Neuronal stem cell (in vitro differentiated cells): Measurements from ENCODE around the gene ADPGK.

Experiments used
- DNase-seq: peaks from one replicate; pipeline ENCODE4 v3.0.0-alpha.2; 2013; ENCODE audit warnings: low spot score
- H2AFZ ChIP-seq: one replicate; pipeline ENCODE4 v1.6.1; 2013; ENCODE audit warnings: mild to moderate bottlenecking, low read length, inconsistent platforms
- H2AK5ac ChIP-seq: 2 replicates; pipeline ENCODE4 v1.6.1; 2013; ENCODE audit warnings: low read depth, mild to moderate bottlenecking, inconsistent platforms, low read length, moderate library complexity, mixed read lengths
- H2BK120ac ChIP-seq: 2 replicates; pipeline ENCODE4 v1.6.1; 2013; ENCODE audit warnings: low read depth, mild to moderate bottlenecking, inconsistent platforms, low read length, moderate library complexity, mixed read lengths
- H2BK12ac ChIP-seq: one replicate; pipeline ENCODE4 v1.6.1; 2013; ENCODE audit warnings: low read length, inconsistent platforms
- H2BK15ac ChIP-seq: 2 replicates; pipeline ENCODE4 v1.6.1; 2013; ENCODE audit warnings: mild to moderate bottlenecking, low read length, inconsistent platforms, mixed read lengths
- H2BK5ac ChIP-seq: one replicate; pipeline ENCODE4 v1.6.1; 2013; ENCODE audit warnings: inconsistent platforms, mild to moderate bottlenecking, low read length, moderate library complexity
- H3K14ac ChIP-seq: one replicate; pipeline ENCODE4 v1.6.1; 2013; ENCODE audit warnings: low read length, inconsistent platforms
- H3K18ac ChIP-seq: 2 replicates; pipeline ENCODE4 v1.6.1; 2013; ENCODE audit warnings: low read length, inconsistent platforms
- H3K23ac ChIP-seq: 2 replicates; pipeline ENCODE4 v1.6.1; 2013; ENCODE audit warnings: low read depth, mild to moderate bottlenecking, mixed read lengths, low read length, inconsistent platforms; ENCODE audit not compliant: poor library complexity
- H3K27ac ChIP-seq: replicated peaks from 3 replicates; pipeline ENCODE4 v1.5.1; 2013; ENCODE audit warnings: low read length, inconsistent platforms
- H3K27me3 ChIP-seq, 3 experiments: 2 replicates each; pipeline ENCODE4 v1.6.1; 2013; ENCODE audit warnings: low read length in 3 of 3, mild to moderate bottlenecking in 2 of 3, inconsistent platforms in 1 of 3, low read depth in 1 of 3, mixed read lengths in 1 of 3, moderate library complexity in 1 of 3; ENCODE audit not compliant: control insufficient read depth in 3 of 3, insufficient read depth in 3 of 3
- H3K36me3 ChIP-seq, 2 donors: replicated peaks in 1 of 2; 2 replicates each; pipeline ENCODE4 v1.6.1; 2013; ENCODE audit warnings: low read length in 2 of 2; ENCODE audit not compliant: control insufficient read depth in 2 of 2, insufficient read depth in 2 of 2
- H3K4ac ChIP-seq: 2 replicates; pipeline ENCODE4 v1.6.1; 2013; ENCODE audit warnings: inconsistent platforms, mild to moderate bottlenecking, low read length, moderate library complexity
- H3K4me1 ChIP-seq, 2 donors: 1 replicate in 1 of 2; 2 replicates in 1 of 2; pipeline ENCODE4 v1.6.1; 2013; ENCODE audit warnings: low read length in 2 of 2, low read depth in 1 of 2; ENCODE audit not compliant: control insufficient read depth in 2 of 2, insufficient read depth in 1 of 2
- H3K4me2 ChIP-seq: one replicate; pipeline ENCODE4 v1.6.1; 2013; ENCODE audit warnings: mild to moderate bottlenecking, low read length, inconsistent platforms; ENCODE audit not compliant: insufficient read depth, poor library complexity, severe bottlenecking
- H3K4me3 ChIP-seq, 2 donors: 2 replicates each; pipeline ENCODE4 v1.5.1; 2013; ENCODE audit warnings: low read length in 2 of 2, mild to moderate bottlenecking in 2 of 2, inconsistent platforms in 1 of 2, moderate library complexity in 1 of 2
- H3K79me1 ChIP-seq: one replicate; pipeline ENCODE4 v1.6.1; 2013; ENCODE audit warnings: low read depth, mild to moderate bottlenecking, inconsistent platforms, low read length, moderate library complexity
- H3K9ac ChIP-seq: one replicate; pipeline ENCODE4 v1.6.1; 2013; ENCODE audit warnings: mild to moderate bottlenecking, low read depth, low read length, inconsistent platforms; ENCODE audit not compliant: poor library complexity
- H3K9me3 ChIP-seq, 2 donors: replicated peaks in 1 of 2; 2 replicates each; pipeline versions ENCODE3 to v1.6.1; 2013; ENCODE audit warnings: low read length in 2 of 2, mild to moderate bottlenecking in 2 of 2, inconsistent platforms in 1 of 2, low read depth in 1 of 2, mixed read lengths in 1 of 2, moderate library complexity in 1 of 2; ENCODE audit not compliant: control insufficient read depth in 2 of 2, insufficient read depth in 1 of 2
- H4K8ac ChIP-seq: one replicate; pipeline ENCODE4 v1.6.1; 2013; ENCODE audit warnings: low read depth, mild to moderate bottlenecking, inconsistent platforms, low read length, moderate library complexity
- H4K91ac ChIP-seq: one replicate; pipeline ENCODE4 v1.6.1; 2013; ENCODE audit warnings: low read length, low read depth, mild to moderate bottlenecking, inconsistent platforms; ENCODE audit not compliant: poor library complexity
- WGBS, 2 donors: extraction: QIAGEN DNeasy Blood & Tissue Kit; methylation state at CpG; one replicate each; pipeline ENCODE4 v1.1.7; 2013; ENCODE audit warnings: missing lambda C conversion rate in 2 of 2, mixed read lengths in 1 of 2; ENCODE audit not compliant: insufficient read length in 2 of 2, insufficient replicate concordance in 1 of 2; ENCODE audit errors: extremely low coverage in 2 of 2; 5-methylcytosine and 5-hydroxymethylcytosine counted together

Gene ADPGK

DNA sequence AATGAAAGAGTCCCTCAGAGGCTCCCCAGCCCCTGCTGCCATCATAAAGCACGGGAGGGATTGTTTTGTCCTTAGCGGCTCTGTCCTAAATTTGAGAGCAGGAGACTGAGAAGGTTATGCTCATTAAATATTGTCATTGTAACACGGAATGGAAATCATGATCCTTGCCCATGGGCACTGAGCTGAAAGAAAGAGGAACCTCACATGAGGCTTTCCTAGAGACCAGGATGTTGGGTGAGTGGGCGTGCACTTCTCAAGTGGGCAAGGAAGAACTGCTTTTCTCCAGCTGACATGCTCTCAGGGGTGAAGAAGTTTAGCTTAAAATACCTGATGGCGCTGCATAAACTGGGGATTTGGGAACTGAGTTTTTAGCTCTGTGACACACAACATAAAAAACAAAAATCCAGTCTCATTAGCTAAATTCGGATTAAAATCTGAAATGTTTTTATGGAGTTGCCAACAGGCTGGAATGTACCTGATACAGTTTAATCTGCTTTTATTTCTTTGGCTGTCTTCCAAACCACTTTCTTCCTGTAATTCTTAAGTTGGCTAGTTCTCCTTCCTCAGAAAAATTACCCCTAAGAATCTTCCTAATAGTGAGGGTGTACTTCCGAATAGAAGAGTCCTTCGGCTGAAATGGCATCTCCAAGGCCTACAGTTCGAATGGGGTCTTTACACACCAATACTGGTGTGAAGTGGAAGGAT lies 31.7 kb downstream of the ADPGK start:
- Histone ChIP-seq H2BK5ac (no peak overlapping the region), H2BK12ac (no peak overlapping the region), H4K91ac (no peak overlapping the region), H3K4ac (no peak overlapping the region), H3K9ac (no peak overlapping the region), H2AFZ (no peak overlapping the region), H2BK120ac (no peak overlapping the region), H3K36me3 (peaks cover 15 to 63% of the 10 kb centered on the region in 2 donors), H3K4me2 (no peak overlapping the region), H2BK15ac (no peak overlapping the region), H4K8ac (no peak overlapping the region), H3K27ac (no peak overlapping the region), H2AK5ac (no peak overlapping the region), H3K79me1 (no peaks in the 10 kb centered on the region), H3K4me3 (no peak overlapping the region), H3K27me3 (no peaks in the 10 kb centered on the region), H3K4me1 (no peaks in the 10 kb centered on the region), H3K23ac (no peak overlapping the region), H3K14ac (no peak overlapping the region), H3K18ac (no peak overlapping the region), H3K9me3 (no peaks in the 10 kb centered on the region)
- no CpG with 5 or more reads among the region's 9 CpGs for WGBS, 2 donors
- no peak for DNase-seq

DNA sequence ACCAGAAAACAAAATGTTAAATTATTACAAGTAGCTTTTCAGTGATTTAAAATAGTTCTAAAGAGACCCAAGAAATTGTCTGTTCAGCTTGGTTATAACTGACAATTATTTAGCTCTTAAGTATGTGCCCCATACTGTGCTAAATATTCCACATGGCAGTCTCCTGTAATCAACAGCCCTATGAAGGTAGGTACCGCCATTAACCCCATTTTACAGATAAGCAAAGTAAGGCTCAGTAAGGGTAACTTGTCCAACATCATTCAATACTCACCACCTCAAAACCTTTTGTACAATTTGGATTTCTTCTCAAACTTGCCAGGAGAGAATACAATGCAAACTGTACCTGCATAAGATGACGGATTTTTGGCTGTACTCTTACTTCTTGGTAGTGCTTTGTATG lies 33.9 kb downstream of the ADPGK start:
- no peak overlapping the region for H2AFZ ChIP-seq
- H3K4ac ChIP-seq, result no peak overlapping the region
- H2BK120ac ChIP-seq, result no peak overlapping the region
- no peak overlapping the region for H2BK15ac ChIP-seq
- no peak overlapping the region for H3K9ac ChIP-seq
- H3K9me3 ChIP-seq, result peaks cover 0 to 3% of the 10 kb centered on the region in 2 donors
- no peak for DNase-seq
- no peaks in the 10 kb centered on the region for H3K27me3 ChIP-seq
- H3K23ac ChIP-seq, result no peak overlapping the region
- no peak overlapping the region for H3K27ac ChIP-seq
- no peak overlapping the region for H3K4me2 ChIP-seq
- no peak overlapping the region for H3K14ac ChIP-seq
- no peak overlapping the region for H3K18ac ChIP-seq
- no peaks in the 10 kb centered on the region for H3K4me1 ChIP-seq
- no peak overlapping the region for H2AK5ac ChIP-seq
- peaks cover 5 to 42% of the 10 kb centered on the region in 2 donors for H3K36me3 ChIP-seq
- no CpG with 5 or more reads among the region's 2 CpGs for WGBS, 2 donors
- H2BK12ac ChIP-seq, result no peak overlapping the region
- H3K79me1 ChIP-seq, result no peaks in the 10 kb centered on the region
- no peak overlapping the region for H3K4me3 ChIP-seq
- no peak overlapping the region for H4K91ac ChIP-seq
- no peak overlapping the region for H2BK5ac ChIP-seq
- no peak overlapping the region for H4K8ac ChIP-seq

DNA sequence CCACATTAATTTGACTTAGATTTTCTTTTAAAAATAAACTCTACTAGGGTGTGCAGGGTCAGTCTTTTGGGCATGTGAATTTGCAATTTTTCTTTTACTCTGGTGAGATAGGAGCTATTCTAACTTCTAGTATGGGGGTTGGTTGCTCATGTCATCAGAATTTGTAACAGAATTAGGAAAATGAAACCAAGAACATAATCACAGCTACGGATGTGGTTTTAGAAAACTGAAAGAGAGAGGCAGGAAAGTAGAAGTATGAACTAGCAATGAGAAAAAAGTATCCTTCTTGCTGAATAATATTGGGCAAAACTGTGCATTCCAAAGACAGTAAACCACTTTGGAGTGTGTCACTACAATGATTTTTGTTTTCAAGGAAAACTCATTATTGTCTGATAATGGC lies 43.3 kb downstream of the ADPGK start:
- H3K79me1 ChIP-seq, result no peaks in the 10 kb centered on the region
- no peak overlapping the region for H3K14ac ChIP-seq
- no peak overlapping the region for H3K4me2 ChIP-seq
- no peak overlapping the region for H2BK5ac ChIP-seq
- H3K36me3 ChIP-seq, result peaks cover 19 to 67% of the 10 kb centered on the region in 2 donors
- no peak overlapping the region for H4K91ac ChIP-seq
- H3K23ac ChIP-seq, result no peak overlapping the region
- no peak overlapping the region for H3K9ac ChIP-seq
- H2AK5ac ChIP-seq, result no peak overlapping the region
- H3K4ac ChIP-seq, result no peak overlapping the region
- no CpG with 5 or more reads among the region's 1 CpG for WGBS, 2 donors
- H2BK120ac ChIP-seq, result no peak overlapping the region
- DNase-seq, result no peak
- no peak overlapping the region for H3K18ac ChIP-seq
- H4K8ac ChIP-seq, result no peak overlapping the region
- H3K4me3 ChIP-seq, result no peak overlapping the region
- H3K27ac ChIP-seq, result no peak overlapping the region
- H2AFZ ChIP-seq, result no peak overlapping the region
- no peaks in the 10 kb centered on the region for H3K27me3 ChIP-seq
- H2BK12ac ChIP-seq, result no peak overlapping the region
- no peak overlapping the region for H2BK15ac ChIP-seq
- no peaks in the 10 kb centered on the region for H3K9me3 ChIP-seq
- no peaks in the 10 kb centered on the region for H3K4me1 ChIP-seq

DNA sequence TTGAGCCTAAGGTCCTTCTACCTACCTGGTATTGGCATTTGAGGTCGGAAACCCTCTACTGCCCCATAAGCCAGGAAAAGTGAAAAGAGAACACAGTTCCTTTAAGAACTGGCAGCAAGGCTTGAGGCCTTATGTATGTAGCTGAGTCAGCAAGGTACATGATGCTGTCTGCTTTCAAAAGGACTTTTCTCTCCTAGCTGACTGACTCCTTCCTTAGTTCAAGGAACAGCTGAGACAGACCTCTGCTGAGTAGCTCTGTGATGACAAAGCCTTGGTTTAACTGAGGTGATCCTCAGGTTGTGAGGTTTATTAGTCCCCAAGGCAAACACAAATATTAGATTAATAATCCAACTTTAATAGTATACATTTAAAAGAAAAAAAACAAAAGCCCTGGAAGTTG lies 45.8 kb downstream of the ADPGK start:
- peaks cover 0 to 2% of the 10 kb centered on the region in 2 donors for H3K4me1 ChIP-seq
- H3K4ac ChIP-seq, result no peak overlapping the region
- peaks cover 25 to 82% of the 10 kb centered on the region in 2 donors for H3K36me3 ChIP-seq
- H3K9me3 ChIP-seq, result no peaks in the 10 kb centered on the region
- H3K9ac ChIP-seq, result no peak overlapping the region
- no peaks in the 10 kb centered on the region for H3K27me3 ChIP-seq
- no CpG with 5 or more reads among the region's 1 CpG for WGBS, 2 donors
- no peak overlapping the region for H2AK5ac ChIP-seq
- H2BK15ac ChIP-seq, result no peak overlapping the region
- no peak overlapping the region for H2BK5ac ChIP-seq
- no peaks in the 10 kb centered on the region for H3K79me1 ChIP-seq
- no peak overlapping the region for H3K4me2 ChIP-seq
- H3K27ac ChIP-seq, result no peak overlapping the region
- no peak overlapping the region for H3K18ac ChIP-seq
- H4K8ac ChIP-seq, result no peak overlapping the region
- H3K14ac ChIP-seq, result no peak overlapping the region
- H2BK120ac ChIP-seq, result no peak overlapping the region
- H4K91ac ChIP-seq, result no peak overlapping the region
- H3K23ac ChIP-seq, result no peak overlapping the region
- DNase-seq, result no peak
- H3K4me3 ChIP-seq, result no peak overlapping the region
- H2BK12ac ChIP-seq, result no peak overlapping the region
- no peak overlapping the region for H2AFZ ChIP-seq
